VCaP (cell line): ENCODE results near the gene BMI1.

Source experiments
- H3K27ac ChIP-seq: fragments of 450-650 bp; 2 replicates; pipeline ENCODE4 v1.5.1; 2017
- TF ChIP-seq, protein P1 (sequence below): fragments of 450-650 bp; conservative IDR thresholded peaks from 2 replicates; pipeline ENCODE4 v1.5.1; 2017; ENCODE audit warnings: mild to moderate bottlenecking, moderate library complexity

BMI1 gene

DNA sequence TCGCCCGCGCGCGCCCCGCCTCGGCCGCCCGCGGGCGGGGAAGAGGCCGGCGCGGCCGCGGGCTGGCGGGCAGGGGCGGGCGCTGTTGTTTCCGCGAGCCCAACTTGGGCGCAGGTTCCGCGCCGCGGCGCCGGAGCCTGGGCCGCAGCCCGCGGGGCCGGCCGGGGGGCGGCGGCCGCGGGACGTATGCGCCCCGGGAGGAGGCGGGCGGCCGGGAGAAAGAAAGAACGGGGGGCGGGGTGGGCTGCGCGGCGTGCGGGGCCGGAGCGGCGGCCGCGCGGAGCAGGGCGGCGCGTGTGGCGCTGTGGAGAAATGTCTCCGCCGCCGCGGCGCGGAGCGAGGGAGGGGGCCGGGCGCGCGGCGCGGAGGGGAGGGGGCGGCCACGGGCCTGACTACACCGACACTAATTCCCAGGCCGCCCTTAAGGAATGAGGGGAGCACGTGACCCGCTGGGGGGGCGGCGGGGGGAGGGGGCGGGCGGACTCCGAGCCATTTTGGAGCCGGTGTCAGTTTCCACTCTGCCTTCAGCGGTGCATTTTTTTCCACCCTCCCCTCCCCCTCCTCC, at the start of gene BMI1:
Gene BMI1 (plus strand): TSS at position 509 of the 565 bp plus-strand sequence. CDS start 5,351 bp downstream, outside the sequence.
- H3K27ac ChIP-seq: peak within 1 kb of the TSS; percentile 90
- TF ChIP-seq, protein P1, sequence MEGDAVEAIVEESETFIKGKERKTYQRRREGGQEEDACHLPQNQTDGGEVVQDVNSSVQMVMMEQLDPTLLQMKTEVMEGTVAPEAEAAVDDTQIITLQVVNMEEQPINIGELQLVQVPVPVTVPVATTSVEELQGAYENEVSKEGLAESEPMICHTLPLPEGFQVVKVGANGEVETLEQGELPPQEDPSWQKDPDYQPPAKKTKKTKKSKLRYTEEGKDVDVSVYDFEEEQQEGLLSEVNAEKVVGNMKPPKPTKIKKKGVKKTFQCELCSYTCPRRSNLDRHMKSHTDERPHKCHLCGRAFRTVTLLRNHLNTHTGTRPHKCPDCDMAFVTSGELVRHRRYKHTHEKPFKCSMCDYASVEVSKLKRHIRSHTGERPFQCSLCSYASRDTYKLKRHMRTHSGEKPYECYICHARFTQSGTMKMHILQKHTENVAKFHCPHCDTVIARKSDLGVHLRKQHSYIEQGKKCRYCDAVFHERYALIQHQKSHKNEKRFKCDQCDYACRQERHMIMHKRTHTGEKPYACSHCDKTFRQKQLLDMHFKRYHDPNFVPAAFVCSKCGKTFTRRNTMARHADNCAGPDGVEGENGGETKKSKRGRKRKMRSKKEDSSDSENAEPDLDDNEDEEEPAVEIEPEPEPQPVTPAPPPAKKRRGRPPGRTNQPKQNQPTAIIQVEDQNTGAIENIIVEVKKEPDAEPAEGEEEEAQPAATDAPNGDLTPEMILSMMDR: no peak; the same call in 1 of the 2 replicates

DNA sequence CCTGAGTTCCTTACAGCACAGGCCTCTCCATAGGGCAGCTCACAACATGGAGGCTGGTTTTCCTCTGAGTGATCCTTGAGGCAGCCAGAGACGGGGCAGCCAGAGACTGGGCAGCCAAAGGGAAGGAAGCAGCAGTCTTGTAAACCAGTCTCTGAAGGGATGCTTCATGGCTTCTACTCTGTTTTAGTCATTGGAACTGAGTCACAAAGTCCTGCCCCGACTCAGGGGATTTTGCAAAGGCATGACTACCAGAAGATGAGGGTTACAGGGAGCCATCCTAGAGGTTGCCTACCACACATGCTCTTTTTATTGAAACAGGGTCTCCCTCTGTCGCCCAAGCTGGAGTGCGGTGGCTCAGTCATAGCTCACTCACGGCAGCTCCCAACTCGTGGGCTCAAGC, 49.1 kb upstream of the BMI1 start:
- H3K27ac ChIP-seq: no peak overlapping the region
- TF ChIP-seq, protein P1: no peak

DNA sequence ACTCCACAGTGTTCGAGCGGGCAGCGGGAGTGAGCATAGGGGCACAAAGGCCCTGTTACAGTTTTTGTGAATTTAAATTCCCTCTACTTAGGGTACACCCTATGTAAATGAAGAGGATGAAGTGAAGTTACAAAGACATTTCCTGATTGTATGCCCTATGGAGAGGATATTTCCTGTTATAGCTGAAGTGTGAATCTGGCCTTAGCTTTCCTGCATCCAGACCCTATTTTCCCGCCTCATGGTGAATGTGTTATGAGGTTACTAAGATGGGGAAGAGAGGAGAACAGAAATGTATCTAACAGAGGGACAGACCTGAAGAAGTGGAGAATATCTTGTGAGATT, 42.5 kb upstream of the BMI1 start:
- TF ChIP-seq, protein P1: no peak
- peak overlapping the region; percentile 57; the same call in 1 of the 2 replicates for H3K27ac ChIP-seq

GRCh38 chr10:22280078-22280477, 40.8 kb upstream of the BMI1 start:
- TF ChIP-seq, protein P1: no peak
- no peak overlapping the region for H3K27ac ChIP-seq

DNA sequence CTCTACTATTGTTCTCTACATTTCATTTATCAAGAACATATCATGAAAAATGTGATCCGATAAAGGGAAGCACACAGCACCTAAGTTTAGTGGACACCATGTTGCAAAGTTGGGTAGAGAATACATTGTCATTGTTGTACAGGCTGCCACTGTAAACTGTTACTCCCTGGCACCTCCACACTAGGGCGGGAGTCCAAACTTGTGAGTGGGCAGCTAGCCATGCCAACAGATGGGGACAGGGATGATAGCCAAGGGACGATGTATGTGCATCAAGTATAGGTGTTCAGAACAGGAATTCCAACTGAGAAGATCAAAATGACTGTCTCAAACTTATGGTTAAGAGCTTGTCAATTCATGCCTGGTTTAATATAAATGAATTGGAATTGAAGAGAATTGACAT, 35.8 kb upstream of the BMI1 start:
- no peak overlapping the region for H3K27ac ChIP-seq
- TF ChIP-seq, protein P1: no peak

- no peak overlapping the region; the same call in 1 of the 2 replicates for H3K27ac ChIP-seq
- TF ChIP-seq, protein P1: no peak
Observed at GRCh38 chr10:22293747-22294404, 27.0 kb upstream of the BMI1 start.

- peak overlapping the region; percentile 29; the same call in 1 of the 2 replicates for H3K27ac ChIP-seq
Observed at GRCh38 chr10:22294694-22295093, 26.2 kb upstream of the BMI1 start.

More at GRCh38 chr10:22294694-22295093, 26.2 kb upstream of the BMI1 start:
- TF ChIP-seq, protein P1: no peak
